Cerebellar cortex (tissue), 1 donor: Measurements from ENCODE around the gene LDAF1.

Source experiments
- DNase-seq: peaks from one replicate; pipeline ENCODE4 v3.0.0-alpha.2; 2015; ENCODE audit warnings: low spot score

The LDAF1 gene

DNA sequence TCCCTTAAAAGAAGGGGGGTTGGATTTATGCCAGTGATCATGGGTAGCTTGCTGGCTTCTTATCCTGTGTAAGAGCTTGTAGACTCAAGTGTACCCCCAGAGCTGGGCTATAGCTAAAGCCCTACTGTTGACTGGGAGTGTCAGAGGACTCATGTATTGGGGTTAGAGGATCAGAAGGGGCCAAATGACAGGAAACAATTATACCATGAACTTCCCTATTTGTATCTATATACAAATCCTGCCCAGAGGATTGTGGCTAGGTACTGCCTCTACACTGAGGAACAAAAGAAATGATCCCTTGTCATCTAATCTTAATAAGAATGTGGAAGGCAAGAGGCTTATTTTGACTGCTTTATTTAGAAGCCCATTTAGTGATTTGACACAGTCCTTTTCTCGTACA, 38.6 kb downstream of the LDAF1 start:
- DNase-seq, result no peak

DNA sequence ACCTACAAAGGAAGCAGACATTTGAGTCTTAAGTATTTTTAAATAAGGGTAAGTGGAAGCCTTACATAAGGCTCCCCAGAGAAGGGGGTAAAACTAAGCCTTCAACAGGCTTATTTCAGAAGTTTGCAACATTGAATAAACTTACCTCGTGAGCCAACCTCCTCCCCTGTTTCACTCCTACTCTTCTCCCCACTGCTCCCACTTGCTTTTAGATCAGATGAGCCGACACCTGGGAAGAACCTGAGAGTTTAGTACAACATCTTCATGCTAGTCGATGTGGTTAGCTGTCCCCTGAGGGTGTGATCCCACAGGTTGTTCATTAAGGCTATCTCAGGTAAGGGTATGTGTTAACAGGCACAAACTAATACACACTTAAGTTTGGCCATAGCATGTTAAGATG, 39.1 kb downstream of the LDAF1 start:
- DNase-seq, result no peak

DNA sequence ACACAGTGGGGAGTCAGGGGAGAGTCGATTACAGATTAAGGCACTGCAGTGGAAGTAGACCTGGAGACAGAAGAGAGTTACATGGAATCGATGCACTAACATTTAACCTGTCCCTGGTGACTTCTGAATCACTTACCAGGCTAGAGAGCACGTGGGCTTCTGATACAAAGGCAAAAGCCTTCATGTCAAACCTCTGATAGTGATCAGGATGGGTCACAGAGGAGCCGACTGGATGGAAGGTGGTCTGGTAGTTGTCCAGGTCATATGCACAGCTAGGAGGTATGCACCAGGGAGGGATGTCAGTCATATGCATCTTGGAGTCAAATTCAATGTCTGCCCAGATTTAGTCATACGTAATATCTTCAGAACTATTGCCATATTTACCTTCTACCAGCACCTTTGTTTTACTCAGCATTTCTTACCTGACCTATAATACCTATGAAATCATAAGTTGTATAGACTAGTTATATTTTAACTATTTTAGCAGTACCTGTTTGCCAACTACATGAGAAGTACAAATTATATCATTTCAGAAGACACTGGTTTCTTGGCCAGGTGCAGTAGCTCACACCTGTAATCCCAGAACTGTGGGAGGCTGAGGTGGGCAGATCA, 41.2 kb downstream of the LDAF1 start:
- DNase-seq, result no peak

DNA sequence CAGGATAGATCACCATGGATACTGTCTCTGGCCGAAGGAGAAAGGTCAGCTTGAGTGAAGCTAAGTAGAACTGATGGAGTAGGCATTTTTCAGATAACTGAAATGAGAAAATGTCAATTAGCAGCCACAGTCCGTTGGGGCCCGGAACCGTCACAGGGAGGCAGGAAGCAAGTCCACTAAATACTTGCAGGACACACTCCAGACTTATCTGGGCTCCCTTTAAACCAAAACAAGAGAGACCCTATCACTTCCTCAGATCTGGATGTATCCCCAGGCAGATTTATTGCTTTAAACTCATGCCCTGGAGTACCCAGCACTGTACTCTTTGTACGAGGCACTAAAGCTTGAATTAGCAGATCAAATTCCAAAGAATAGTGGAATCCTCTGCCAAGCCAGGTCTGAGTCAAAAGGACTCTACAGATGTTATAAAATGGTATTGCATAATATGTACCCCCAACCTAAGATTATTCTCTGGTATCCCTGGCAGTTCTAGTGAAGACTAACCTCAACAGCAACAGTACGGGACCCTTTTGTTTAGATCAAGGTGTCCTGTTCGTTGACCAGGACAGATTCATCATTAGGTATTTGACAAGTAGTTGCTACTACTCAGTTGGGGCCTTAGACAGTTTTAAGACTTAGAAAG, 44.8 kb downstream of the LDAF1 start:
- no peak for DNase-seq

DNA sequence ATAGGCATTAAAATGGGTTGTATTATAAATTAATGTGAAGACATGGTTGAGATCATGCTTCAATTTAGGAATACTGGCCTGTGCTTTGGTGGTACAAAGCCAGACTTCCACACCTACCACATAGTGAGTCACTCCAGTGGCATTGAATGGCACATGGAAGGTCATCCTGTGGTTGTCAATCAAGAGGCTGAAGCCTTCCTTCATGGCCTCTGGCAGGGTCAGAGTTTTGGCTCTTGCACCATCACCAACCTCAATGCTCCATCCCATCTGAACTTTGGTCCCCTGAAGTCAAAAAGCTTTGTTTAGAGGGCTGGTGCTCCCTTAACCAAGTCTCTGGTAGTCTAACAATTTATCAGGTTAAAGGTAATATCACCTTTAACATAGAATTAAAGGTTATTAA, 46.8 kb downstream of the LDAF1 start:
- no peak for DNase-seq

DNA sequence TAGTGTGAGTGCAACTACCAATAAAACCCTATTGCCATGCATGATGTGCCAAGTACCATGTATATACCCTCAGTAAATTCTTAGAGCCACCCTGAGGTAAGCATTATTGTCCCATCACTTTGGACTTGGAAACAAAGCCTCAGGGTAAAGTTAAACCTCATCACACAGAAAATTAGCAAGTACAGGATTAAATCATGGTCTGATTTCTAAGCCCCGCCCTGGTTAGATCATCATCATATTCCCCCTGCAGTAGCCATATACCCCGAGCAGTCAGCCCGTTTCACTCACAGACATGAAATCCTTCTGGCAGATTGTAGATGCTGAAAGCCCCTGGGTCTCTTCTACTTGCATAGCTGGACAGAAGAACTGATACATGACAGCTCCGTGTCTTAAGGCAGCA, 48.1 kb downstream of the LDAF1 start:
- no peak for DNase-seq

DNA sequence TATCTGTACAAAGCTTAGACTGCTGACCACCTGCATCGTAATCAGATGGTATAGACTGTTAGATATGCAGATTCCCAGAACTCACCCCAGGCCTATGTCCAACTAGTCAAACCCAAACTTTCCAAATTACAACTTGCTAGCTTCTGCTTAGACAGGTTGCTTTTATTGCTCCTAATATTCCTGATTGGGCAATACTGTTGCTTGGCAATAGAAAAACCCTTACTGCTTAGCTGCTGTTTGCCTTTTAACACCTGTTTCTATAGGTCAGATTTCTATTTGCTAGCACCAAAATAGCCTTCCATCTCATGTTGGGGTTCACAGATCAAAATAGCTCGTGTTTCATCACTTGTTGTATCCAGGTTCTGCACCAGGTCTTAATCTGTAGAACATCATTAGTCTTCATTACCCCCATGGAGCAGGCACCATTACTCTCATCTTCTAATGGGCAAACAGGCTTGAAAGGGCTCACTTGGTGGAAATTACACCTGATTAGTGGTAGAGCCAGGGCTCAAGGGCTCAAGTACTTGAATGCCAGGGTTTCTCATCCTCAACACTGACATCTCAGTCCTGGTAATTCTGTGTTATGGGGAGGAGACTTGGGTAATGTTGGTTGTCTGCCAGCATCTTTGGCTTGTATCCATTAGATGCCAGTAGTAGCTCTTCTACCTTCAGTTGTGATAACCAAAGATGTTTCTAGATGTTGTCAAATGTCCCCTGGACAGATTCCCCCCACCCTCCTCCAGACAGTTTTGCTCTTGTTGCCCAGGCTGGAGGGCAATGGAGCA, 50.2 kb downstream of the LDAF1 start:
- DNase-seq, result peak; percentile 36

DNA sequence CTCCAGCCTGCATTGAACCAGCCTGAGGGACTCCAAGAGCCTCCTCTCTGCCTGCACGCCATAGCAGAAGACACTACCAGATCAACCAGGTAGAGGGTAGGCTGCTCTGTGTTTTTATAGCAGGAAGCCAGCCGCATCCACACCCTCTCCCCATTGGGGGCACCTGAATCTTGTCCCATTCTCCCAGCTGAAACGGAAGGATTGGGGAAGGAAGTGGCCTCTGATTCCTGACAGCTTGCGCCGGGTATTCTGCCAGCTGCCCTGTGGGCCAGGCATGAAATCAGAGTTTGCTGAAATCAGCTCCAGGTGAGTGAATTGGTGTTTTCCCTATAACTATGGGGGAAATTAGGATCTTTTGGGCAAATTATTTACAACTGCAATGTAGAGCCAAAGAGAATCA, 53.0 kb downstream of the LDAF1 start, which contains the start of gene ZP2:
TSS of gene ZP2 (minus strand) at position 89 of the 400 bp plus-strand sequence. CDS start at position 62, 27 bp downstream.
- peak; percentile 88 for DNase-seq

DNA sequence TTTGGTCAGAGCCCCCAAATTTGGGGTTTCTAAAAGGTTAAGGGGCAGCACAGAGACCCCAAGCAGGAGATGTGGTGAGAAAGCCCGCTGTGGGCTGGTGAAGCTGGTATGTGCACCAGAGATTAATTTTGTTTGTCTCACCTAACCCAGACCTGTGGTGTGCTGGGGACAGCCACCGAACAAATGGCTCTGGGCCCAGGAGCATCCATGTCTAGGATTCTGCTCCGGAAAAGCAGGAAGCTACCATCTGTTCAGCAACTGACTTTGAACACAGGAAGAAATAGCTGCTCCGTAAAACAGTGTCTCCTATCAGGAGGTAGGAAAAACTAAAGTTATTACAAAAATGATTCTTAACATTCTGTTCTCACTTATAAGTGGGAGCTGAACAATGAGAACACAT, 55.6 kb downstream of the LDAF1 start:
- DNase-seq, result peak; percentile 91

DNA sequence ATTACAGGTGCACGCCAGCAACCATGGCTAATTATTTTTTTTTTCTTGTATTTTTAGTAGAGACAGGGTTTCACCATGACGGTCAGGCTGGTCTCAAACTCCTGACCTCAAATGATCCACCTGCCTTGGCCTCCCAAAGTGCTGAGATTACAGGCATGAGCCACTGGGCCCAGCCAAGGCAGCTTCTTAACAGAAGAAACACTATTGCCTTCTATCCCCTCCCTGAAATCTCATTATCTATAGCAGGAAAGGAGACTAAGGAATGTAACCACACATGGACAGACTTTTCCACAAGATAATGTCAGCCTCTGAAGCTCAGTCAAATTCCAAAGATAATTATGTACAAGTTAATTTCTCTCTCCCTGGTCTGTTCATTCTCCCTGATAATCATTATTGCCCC, 58.6 kb downstream of the LDAF1 start:
- DNase-seq, result no peak

DNA sequence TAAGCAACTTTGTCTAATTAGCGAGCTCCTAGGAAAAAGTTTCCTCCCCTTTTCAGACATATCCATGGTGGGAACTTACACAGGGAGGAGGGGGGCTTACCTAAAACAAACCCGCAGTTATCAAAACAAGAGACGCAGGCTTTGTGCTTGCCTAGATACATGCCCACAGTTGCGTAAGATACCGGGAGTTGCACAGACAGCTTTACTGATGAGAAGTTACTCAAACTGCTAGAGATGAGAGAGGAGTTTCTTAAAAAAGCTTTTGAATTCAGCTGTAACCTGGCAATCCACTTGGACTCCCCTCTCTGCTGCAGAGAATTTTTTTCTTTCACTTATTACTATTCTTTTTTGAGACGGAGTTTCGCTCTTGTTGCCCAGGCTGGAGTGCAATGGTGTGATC, 59.7 kb downstream of the LDAF1 start:
- no peak for DNase-seq

DNA sequence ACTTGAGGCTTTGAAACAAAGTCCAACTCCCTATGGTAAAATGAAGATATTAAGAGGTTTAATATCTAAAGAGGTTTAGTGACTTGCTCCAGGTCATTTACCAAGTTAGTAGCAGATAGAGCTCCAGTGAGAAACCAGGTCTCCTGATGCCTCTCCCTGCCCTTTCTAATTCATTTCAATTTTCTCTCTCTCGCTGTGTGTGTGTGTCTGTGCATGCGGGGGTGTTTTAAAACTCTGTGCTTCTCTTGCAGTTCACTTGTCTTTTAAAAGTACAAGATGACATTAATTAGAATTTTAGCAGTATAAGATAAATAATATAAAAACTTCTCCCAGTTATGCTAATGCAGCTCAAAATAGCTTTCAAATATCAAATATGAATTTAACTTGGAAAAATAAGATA, 61.1 kb downstream of the LDAF1 start:
- DNase-seq, result no peak

DNA sequence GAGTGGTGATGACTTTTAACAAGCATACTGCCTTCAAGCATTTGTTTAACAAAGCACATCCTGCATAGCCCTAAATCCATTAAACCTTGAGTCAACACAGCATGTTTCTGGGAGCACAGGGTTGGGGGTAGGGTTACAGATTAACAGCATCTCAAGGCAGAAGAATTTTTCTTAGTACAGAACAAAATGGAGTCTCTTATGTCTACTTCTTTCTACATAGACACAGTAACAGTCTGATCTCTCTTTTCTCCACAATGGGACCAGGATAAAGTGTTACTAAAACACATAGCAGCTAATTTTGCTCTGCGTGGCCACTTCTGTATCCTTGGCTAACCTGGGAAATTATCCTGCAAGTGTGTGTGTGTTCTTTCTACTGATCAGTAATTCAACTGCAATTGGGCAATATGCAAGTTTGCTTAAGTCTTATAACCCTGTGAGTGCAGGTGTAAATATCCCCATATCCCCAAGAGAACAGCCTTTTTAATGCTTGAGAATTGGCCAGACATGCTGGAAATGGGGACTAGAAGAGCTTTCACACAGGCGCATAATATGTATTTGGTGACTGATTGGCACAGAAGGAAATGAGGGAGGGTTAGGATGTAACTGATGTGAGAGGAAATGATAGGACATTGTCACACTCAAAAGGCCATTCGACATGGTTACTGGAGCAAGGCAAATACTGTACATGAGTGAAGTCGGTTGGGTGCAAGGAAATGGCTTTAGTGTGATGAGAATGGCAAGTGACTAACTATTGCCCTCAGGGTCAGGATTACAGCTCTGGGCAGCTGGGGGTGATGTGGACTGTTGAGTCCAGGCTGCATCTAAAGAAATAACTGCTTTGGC, 64.2 kb downstream of the LDAF1 start:
- no peak for DNase-seq

DNA sequence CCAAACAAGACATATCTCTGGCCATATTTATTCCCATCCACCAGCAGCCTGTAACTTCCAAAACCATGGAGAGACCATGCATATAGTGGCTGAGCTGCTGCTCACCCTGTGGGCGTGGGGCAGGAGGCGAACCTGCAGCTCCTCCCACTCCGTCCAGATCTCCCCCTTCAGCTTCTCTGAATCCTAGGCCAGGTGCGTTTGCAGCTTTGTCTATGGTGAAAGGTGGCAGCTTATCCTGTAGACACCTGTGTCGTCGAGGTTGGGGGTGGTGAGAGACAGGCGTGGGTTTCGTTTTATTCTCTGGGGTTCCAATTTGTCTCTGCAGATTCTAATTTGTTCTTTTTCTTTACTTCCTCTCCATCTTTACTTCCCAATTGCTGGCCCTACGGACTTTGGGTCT, 65.3 kb downstream of the LDAF1 start:
- DNase-seq, result no peak

DNA sequence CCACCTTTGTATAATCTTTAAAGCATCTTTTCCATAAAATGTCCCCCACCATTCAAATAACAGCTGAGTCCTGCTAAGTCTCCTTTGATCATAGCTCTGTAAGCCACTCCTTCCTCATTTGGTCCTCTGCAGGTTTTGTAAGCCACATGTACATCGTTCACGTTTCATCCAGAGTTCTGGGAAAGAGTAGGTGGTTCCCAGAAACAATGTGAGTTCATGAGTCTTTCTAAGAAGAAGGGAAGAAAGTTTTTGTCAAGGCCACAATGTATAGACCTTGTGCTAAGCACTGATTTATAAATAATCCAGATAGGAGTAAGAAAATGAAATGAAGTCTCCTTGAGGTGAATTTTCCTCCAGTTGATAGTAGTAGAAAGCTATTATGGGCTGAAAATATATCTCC, 66.3 kb downstream of the LDAF1 start:
- no peak for DNase-seq

DNA sequence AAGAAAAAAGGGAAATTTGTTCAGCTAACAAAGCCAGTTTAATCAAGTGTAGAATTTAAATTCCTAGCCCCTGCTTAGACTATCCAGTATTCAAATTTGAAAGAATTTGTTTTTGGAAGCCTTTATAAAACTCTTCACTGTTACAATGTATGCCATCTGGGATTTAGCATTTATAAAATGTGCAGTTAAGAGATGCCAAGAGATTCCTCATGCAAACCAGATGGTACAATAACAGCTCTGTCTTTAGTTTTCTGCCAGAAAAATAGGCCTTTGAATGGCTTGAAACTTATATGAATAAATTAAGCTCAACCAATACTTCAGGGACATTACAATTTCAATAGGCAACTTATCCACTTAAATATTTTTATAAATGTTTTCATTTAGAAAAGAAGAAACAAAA, 68.3 kb downstream of the LDAF1 start:
- DNase-seq, result peak; percentile 92

DNA sequence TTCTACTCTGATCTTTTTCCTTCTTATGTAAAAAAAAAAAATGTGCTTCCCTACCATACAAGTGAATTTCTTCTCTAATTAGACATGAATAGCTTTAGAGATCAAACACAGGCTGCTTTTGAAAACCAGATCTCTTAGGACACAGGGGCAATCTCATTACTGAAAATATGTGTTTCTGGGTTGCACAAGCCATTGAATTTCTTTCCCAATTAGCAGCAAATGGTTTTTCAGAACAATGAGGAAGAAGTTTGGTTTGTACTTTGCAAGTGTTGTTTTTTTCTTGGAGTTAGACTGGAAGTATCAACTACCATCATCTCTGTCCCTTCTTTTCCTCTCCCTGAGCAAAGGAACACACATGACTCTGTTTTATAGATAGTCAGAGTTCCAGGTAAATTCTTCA, 69.4 kb downstream of the LDAF1 start:
- no peak for DNase-seq

DNA sequence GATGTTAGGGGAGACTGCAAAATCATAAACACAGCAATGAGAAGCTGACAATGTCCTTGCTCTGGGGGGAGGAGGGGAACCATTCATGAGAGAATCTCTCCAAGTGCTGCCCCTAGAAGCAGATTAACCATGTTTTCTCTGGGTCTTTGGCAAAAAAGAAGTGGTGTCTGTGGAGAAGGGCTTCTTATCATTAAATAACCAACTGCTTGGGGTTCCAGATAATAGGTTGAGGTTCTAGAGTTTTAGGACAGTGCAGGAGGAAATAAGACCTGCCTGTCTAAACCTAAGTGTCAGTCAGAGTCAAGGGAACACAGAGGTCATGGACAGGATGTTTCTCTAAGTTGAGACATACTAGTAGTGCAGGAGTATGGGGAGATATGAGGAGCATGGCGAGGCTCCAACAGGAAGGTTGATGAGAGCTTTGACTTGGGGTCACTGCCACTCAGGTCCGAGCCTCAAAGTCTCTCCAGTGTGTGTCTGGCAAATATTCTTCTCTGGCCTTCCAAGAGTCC, 69.9 kb downstream of the LDAF1 start:
- DNase-seq, result no peak
